ENCODE results near the gene CLPSL1.

Gene CLPSL1

GRCh38 chr6:35736982-35737412 is 43.8 kb upstream of the CLPSL1 start, which contains the start of gene ARMC12:
Gene ARMC12, plus strand, starts transcription at chr6:35737032. Its CDS starts 77 bp downstream, at chr6:35737109.
- FAIRE-seq (no peak), DNase-seq (ENCODE audit: insufficient read length, low spot score) (no peak)
- TF ChIP-seq CTCF (IDR thresholded peaks at IDR 0.05; ENCODE audit: insufficient read depth, missing control alignments), result no peak

GRCh38 chr6:35737413-35738211 is 43.2 kb upstream of the CLPSL1 start:
- DNase-seq (ENCODE audit: insufficient read length, low spot score) (peak; percentile 76), FAIRE-seq (peak; percentile 68)
- peak; percentile 87 for TF ChIP-seq CTCF (IDR thresholded peaks at IDR 0.05; ENCODE audit: insufficient read depth, missing control alignments)

GRCh38 chr6:35739645-35740524 is 40.9 kb upstream of the CLPSL1 start:
- TF ChIP-seq CTCF (IDR thresholded peaks at IDR 0.05; ENCODE audit: insufficient read depth, missing control alignments), result no peak
- DNase-seq (ENCODE audit: insufficient read length, low spot score) (no peak), FAIRE-seq (no peak)

- no peak for TF ChIP-seq CTCF (IDR thresholded peaks at IDR 0.05; ENCODE audit: insufficient read depth, missing control alignments)
- FAIRE-seq, result no peak
- DNase-seq (ENCODE audit: insufficient read length, low spot score), result no peak
These were observed 38.0 kb upstream of the CLPSL1 start for GRCh38 chr6:35742842-35743241.

- no peak for FAIRE-seq
- no peak for TF ChIP-seq CTCF (IDR thresholded peaks at IDR 0.05; ENCODE audit: insufficient read depth, missing control alignments)
These were observed 35.3 kb upstream of the CLPSL1 start for GRCh38 chr6:35745509-35745908.

GRCh38 chr6:35746516-35746915 is 34.3 kb upstream of the CLPSL1 start:
- no peak for TF ChIP-seq CTCF (IDR thresholded peaks at IDR 0.05; ENCODE audit: insufficient read depth, missing control alignments)
- no peak for FAIRE-seq
- no peak for DNase-seq (ENCODE audit: insufficient read length, low spot score)

More at GRCh38 chr6:35745509-35745908, 35.3 kb upstream of the CLPSL1 start:
- DNase-seq (ENCODE audit: insufficient read length, low spot score), result no peak
